Heart right ventricle (tissue), 16 donors: ENCODE results near the gene KCP. TPM values are rescaled to one million over a fixed set of nuclear protein-coding genes. Genes with fewer than 3 reads are reported as not detected.

Experiments used
- ATAC-seq, 8 donors: fragments of 200-7000 bp; cut with Tn5 transposase; one replicate each; pipeline ENCODE4 v1.9.1; 2020; ENCODE audit warnings: mild to moderate bottlenecking in 8 of 8, moderate library complexity in 8 of 8, moderate number of reproducible peaks in 1 of 8
- DNase-seq, 2 donors: peaks; one replicate each; pipeline ENCODE4 v3.0.0-alpha.2; 2020
- H3K27ac ChIP-seq, 10 donors: fragments of 200-600 bp; sonication (generic) in 2 of 10; one replicate each; pipeline versions ENCODE4 v1.5.0 to v1.8.0; 2020 to 2022; ENCODE audit warnings: mild to moderate bottlenecking in 3 of 10
- H3K27me3 ChIP-seq, 7 donors: fragments of 200-600 bp; one replicate each; pipeline ENCODE4 v1.8.0; 2021 to 2022; ENCODE audit warnings: mild to moderate bottlenecking in 2 of 7
- H3K36me3 ChIP-seq, 9 donors: fragments of 200-600 bp; sonication (generic) in 1 of 9; one replicate each; pipeline versions ENCODE4 v1.5.0 to v1.8.0; 2020 to 2022; ENCODE audit warnings: mild to moderate bottlenecking in 2 of 9
- H3K4me1 ChIP-seq, 9 donors: fragments of 200-600 bp; sonication (generic) in 1 of 9; one replicate each; pipeline versions ENCODE4 v1.5.0 to v1.8.0; 2020 to 2022; ENCODE audit warnings: mild to moderate bottlenecking in 4 of 9
- H3K4me3 ChIP-seq, 10 donors: fragments of 200-600 bp; sonication (generic) in 2 of 10; one replicate each; pipeline versions ENCODE4 v1.5.0 to v1.8.0; 2020 to 2022; ENCODE audit warnings: mild to moderate bottlenecking in 7 of 10, moderate library complexity in 2 of 10
- H3K9me3 ChIP-seq, 11 donors: fragments of 200-600 bp in 10 of 11; sonication (generic) in 2 of 11; one replicate each; pipeline versions ENCODE4 v1.5.0 to v1.8.0; 2013 to 2022; ENCODE audit warnings: mild to moderate bottlenecking in 2 of 11, control low read depth in 1 of 11, moderate library complexity in 1 of 11
- CTCF ChIP-seq, 9 donors: fragments of 200-600 bp; sonication (generic) in 2 of 9; IDR thresholded peaks; one replicate each; pipeline versions ENCODE4 v1.5.0 to v1.8.0; 2021 to 2022; ENCODE audit warnings: antibody characterized with exemption in 9 of 9, mild to moderate bottlenecking in 5 of 9, moderate library complexity in 1 of 9
- WGBS, 2 donors: extraction: QIAGEN DNeasy Blood & Tissue Kit; methylation state at CpG; one replicate each; pipeline ENCODE4 v1.1.7; 2013; ENCODE audit warnings: inconsistent platforms in 1 of 2; 5-methylcytosine and 5-hydroxymethylcytosine counted together
- intact Hi-C, 10 donors: fragments of 100-400 bp; cut with DNase I; formaldehyde crosslinking; loops; one replicate each; pipeline versions ENCODE4 v1.11.1 to v1.14.2; 2022
- polyA plus RNA-seq, 2 donors: library from polyadenylated mRNA; stranded (reverse); fragments of 200-250 nt; gene quantifications; one replicate each; pipeline ENCODE4 v1.2.3, GENCODE V29; 2013
- total RNA-seq, 10 donors: library from RNA; stranded (reverse); fragmentation: NEBNext Ultra II Directional in 3 of 10; extraction: Animal tissue kit (Norgen Biotek cat#: 25700) in 3 of 10; gene quantifications; one replicate each; pipeline versions ENCODE4 v1.2.1 to v1.2.4, GENCODE V29; 2021 to 2023
- donor health status: Arrhythmogenic right ventricular cardiomyopathy.
- donor health status: ischemic (EF 13 %, LVEDD 7.1; RV severe dilation, severe dysfunction).
- donor health status: healthy with polysubstance abuse.
- donor health status: DM: no; HTN: yes; CAD: no.
- donor health status: DM: no; HTN: no; CAD: no.
- donor health status: ischemic (EF 25% LVEDD 6.9; RV normal size, moderate dysfunction).
- donor health status: ischemic (EF 25% LVEDD 5.7; RV mildly dilated, moderate dysfunction).
- donor health status: healthy.
- donor health status: DM: yes; HTN: yes; CAD: no.
- donor health status: Ischemic cardiomyopathy.
- donor health status: ischemic (EF 35%, LVEDD 5.7; RV mildly dilated, moderate dysfunction).
- donor health status: nonischemic (EF 11% LVEDD 7.7; RV severe dilation, severe dysfunction).
- donor health status: DM: yes; HTN: yes; CAD: no.
- donor health status: PGD.
- donor health status: ischemic (EF 29% LVEDD 5.4; RV normal size, mild dysfunction).
- donor health status: nonischemic (EF 23%, LVEDD 6.1; RV moderate dilation, normal function).

Gene KCP
- total and polyA plus RNA-seq, 12 donors, result 0.09 to 0.44 (median 0.27) TPM

- intact Hi-C loops, result no loop called here
- DNase-seq (no peak), ATAC-seq (no peak)
- Histone ChIP-seq H3K4me1 (peaks cover 0 to 16% (median 0%) of the 10 kb centered on the region in 9 donors), H3K9me3 (no peaks in the 10 kb centered on the region), H3K36me3 (peaks cover 6 to 100% (median 82%) of the 10 kb centered on the region in 9 donors), H3K4me3 (no peak overlapping the region), H3K27me3 (no peaks in the 10 kb centered on the region), H3K27ac (no peak overlapping the region)
- 91 to 92% methylated on average over 18 of the region's 18 CpGs for WGBS, 2 donors
- no peak for TF ChIP-seq CTCF (IDR thresholded peaks at IDR 0.05)
Observed at GRCh38 chr7:128849804-128850490, 60.6 kb downstream of the KCP start.

GRCh38 chr7:128849156-128849515 lies 61.4 kb downstream of the KCP start:
- Histone ChIP-seq H3K36me3 (peaks cover 0 to 100% (median 82%) of the 10 kb centered on the region in 9 donors), H3K27ac (no peak overlapping the region), H3K9me3 (no peaks in the 10 kb centered on the region), H3K4me3 (no peak overlapping the region), H3K4me1 (peaks cover 0 to 14% (median 0%) of the 10 kb centered on the region in 9 donors), H3K27me3 (no peaks in the 10 kb centered on the region)
- DNase-seq (peak in 1 of 2 donors; percentile 5), ATAC-seq (no peak)
- no peak for TF ChIP-seq CTCF (IDR thresholded peaks at IDR 0.05)
- intact Hi-C loops, result no loop called here
- 90 to 95% methylated on average over 16 of the region's 16 CpGs for WGBS, 2 donors

- 87 to 91% methylated on average over 31 of the region's 31 CpGs for WGBS, 2 donors
- Histone ChIP-seq H3K9me3 (no peaks in the 10 kb centered on the region), H3K36me3 (peaks cover 0 to 100% (median 82%) of the 10 kb centered on the region in 9 donors), H3K4me3 (no peak overlapping the region), H3K27me3 (no peaks in the 10 kb centered on the region), H3K27ac (no peak overlapping the region), H3K4me1 (peaks cover 0 to 10% (median 0%) of the 10 kb centered on the region in 9 donors)
- intact Hi-C loops, result no loop called here
- no peak for TF ChIP-seq CTCF (IDR thresholded peaks at IDR 0.05)
- DNase-seq (peak in 1 of 2 donors; percentile 8), ATAC-seq (peak in 2 of 8 donors; percentile 1 to 3)
Observed at GRCh38 chr7:128848289-128849155, 62.0 kb downstream of the KCP start.

GRCh38 chr7:128847721-128848211 lies 62.7 kb downstream of the KCP start:
- DNase-seq (peak in 1 of 2 donors; percentile 10), ATAC-seq (peak in 1 of 8 donors; percentile 0)
- Histone ChIP-seq H3K27me3 (no peaks in the 10 kb centered on the region), H3K9me3 (no peaks in the 10 kb centered on the region), H3K4me1 (peaks cover 0 to 4% (median 0%) of the 10 kb centered on the region in 9 donors), H3K36me3 (peaks cover 0 to 100% (median 82%) of the 10 kb centered on the region in 9 donors), H3K4me3 (no peak overlapping the region), H3K27ac (no peak overlapping the region)
- no peak for TF ChIP-seq CTCF (IDR thresholded peaks at IDR 0.05)
- WGBS, 2 donors, result 90 to 92% methylated on average over 17 of the region's 17 CpGs
- intact Hi-C loops, result no loop called here
